BLaER1 treated with 17β-estradiol and CSF1 and Interleukin-3, amounts not matched to agents 10 nM and 100 nM (cell line): ENCODE measurements around the gene SH2B3.
A peak's percentile ranks its signal among the peaks of the same experiment; 100 is the strongest.

Experiments used
- H3K27ac ChIP-seq, 11 experiments: shearing (Covaris generic); formaldehyde crosslinking; 2 replicates each; pipeline ENCODE4 v1.8.1; 2022
- H3K27me3 ChIP-seq, 11 experiments: shearing (Covaris generic); formaldehyde crosslinking; 2 replicates each; pipeline ENCODE4 v1.8.1; 2022
- H3K36me3 ChIP-seq, 11 experiments: shearing (Covaris generic); formaldehyde crosslinking; 2 replicates each; pipeline ENCODE4 v1.8.1; 2022
- H3K4me1 ChIP-seq, 10 experiments: shearing (Covaris generic); formaldehyde crosslinking; 2 replicates each; pipeline ENCODE4 v1.8.1; 2022
- H3K4me2 ChIP-seq, 11 experiments: shearing (Covaris generic); formaldehyde crosslinking; 2 replicates each; pipeline ENCODE4 v1.8.1; 2022
- H3K4me3 ChIP-seq, 10 experiments: shearing (Covaris generic); formaldehyde crosslinking; 2 replicates each; pipeline ENCODE4 v1.8.1; 2022
- H3K9ac ChIP-seq, 11 experiments: shearing (Covaris generic); formaldehyde crosslinking; 2 replicates each; pipeline ENCODE4 v1.8.1; 2022
- H3K9me3 ChIP-seq, 11 experiments: shearing (Covaris generic); formaldehyde crosslinking; replicated peaks in 1 of 11; 2 replicates each; pipeline ENCODE4 v1.8.1; 2022
- H4K20me1 ChIP-seq, 11 experiments: shearing (Covaris generic); formaldehyde crosslinking; 2 replicates each; pipeline ENCODE4 v1.8.1; 2022
- Cebpa-rat ChIP-seq, 11 experiments: shearing (Covaris generic); IDR thresholded peaks; 2 replicates each; pipeline ENCODE4 v1.8.1; 2022

The SH2B3 gene

DNA sequence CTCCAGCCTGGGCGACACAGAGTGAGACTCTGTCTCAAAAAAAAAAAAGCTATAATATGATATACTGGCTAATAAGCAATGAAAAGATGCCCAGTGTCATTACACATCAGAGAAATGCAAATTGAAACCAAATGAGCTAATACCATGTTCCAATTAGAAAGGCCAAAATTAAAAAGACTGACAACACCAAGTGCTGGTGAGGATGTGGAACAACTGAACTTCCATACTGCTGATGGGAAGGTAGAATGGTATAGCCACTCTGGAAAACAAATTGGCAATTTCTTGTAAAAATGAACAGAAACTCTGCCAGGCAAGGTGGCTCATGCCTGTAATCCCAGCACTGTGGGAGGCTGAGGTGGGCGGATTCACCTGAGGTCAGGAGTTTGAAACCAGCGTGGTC lies 28.3 kb upstream of the SH2B3 start:
- no peaks in the 10 kb centered on the region for H3K4me1 ChIP-seq
- H3K4me3 ChIP-seq = no peak overlapping the region
- peaks cover 21 to 42% (median 29%) of the 10 kb centered on the region in 11 experiments for H3K9me3 ChIP-seq
- no peaks in the 10 kb centered on the region for H3K27me3 ChIP-seq
- H3K9ac ChIP-seq = no peak overlapping the region
- no peak overlapping the region for H3K4me2 ChIP-seq
- H4K20me1 ChIP-seq = no peaks in the 10 kb centered on the region
- H3K27ac ChIP-seq = no peak overlapping the region
- no peak for TF ChIP-seq Cebpa-rat (IDR thresholded peaks at IDR 0.05)
- H3K36me3 ChIP-seq = peaks cover 0 to 23% (median 0%) of the 10 kb centered on the region in 11 experiments; a peak in 3 of 22 replicates

DNA sequence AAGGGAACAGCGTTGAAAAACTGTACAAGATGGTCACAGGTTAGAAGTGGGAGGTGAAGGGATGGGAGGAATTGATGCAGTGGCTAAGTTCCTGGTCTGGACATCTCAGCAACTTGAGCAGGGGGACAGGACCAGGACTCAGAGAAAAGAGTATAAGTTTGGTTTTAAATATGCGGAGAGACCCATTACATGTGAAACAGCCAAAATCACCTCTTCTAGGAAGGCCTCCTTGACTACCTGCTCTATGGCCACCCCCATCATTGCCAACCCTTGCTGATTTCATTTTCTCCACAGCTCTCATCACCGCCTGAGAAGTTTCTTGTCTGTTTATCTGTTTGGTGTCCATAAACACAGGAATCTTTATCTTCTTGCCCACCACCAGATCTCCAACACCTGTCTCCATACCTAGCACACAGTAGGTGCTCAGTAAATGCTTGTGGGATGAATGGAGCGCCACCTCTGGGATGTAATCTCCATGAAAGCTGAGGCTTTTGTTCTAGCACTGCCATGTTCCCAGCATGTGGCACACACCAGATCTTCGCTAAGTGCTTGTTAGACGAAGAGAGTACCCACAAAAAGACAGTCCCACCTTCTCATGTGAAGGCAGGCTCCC lies 25.7 kb upstream of the SH2B3 start:
- TF ChIP-seq Cebpa-rat (IDR thresholded peaks at IDR 0.05) = no peak
- Histone ChIP-seq H3K9ac (no peak overlapping the region), H3K27me3 (no peaks in the 10 kb centered on the region), H3K4me1 (no peaks in the 10 kb centered on the region), H3K36me3 (peaks cover 0 to 11% (median 0%) of the 10 kb centered on the region in 11 experiments; a peak in 1 of 22 replicates), H3K27ac (no peak overlapping the region), H3K9me3 (peaks cover 11 to 22% (median 15%) of the 10 kb centered on the region in 11 experiments; a peak in 21 of 22 replicates), H3K4me3 (no peak overlapping the region), H4K20me1 (no peaks in the 10 kb centered on the region), H3K4me2 (no peak overlapping the region)

DNA sequence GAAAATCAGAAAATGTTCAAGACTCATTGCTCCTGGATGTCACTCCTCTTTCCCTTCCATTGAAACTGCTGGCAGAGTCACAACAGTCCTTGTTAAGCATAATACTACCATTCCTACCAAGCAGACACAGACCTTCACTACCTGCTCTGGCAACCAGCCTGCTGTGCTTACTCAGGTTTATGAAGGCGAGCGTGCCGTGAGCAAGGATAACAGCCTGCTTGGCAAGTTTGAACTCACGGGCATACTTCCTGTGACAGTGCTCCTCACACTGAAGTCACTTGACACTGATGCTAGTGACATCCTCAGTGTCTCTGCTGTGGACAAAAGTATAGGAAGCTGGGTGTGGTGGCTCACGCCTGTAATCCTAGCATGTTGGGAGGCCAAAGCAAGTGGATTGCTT lies 21.1 kb upstream of the SH2B3 start:
- no peaks in the 10 kb centered on the region for H3K27me3 ChIP-seq
- H3K4me3 ChIP-seq = no peak overlapping the region
- H3K9me3 ChIP-seq = no peaks in the 10 kb centered on the region
- H3K36me3 ChIP-seq = no peaks in the 10 kb centered on the region
- no peak overlapping the region for H3K4me2 ChIP-seq
- H4K20me1 ChIP-seq = peaks cover 0 to 5% (median 0%) of the 10 kb centered on the region in 11 experiments; a peak in 1 of 22 replicates
- no peak for TF ChIP-seq Cebpa-rat (IDR thresholded peaks at IDR 0.05)
- H3K4me1 ChIP-seq = peaks cover 20 to 32% (median 27%) of the 10 kb centered on the region in 10 experiments
- no peak overlapping the region for H3K27ac ChIP-seq
- no peak overlapping the region for H3K9ac ChIP-seq

DNA sequence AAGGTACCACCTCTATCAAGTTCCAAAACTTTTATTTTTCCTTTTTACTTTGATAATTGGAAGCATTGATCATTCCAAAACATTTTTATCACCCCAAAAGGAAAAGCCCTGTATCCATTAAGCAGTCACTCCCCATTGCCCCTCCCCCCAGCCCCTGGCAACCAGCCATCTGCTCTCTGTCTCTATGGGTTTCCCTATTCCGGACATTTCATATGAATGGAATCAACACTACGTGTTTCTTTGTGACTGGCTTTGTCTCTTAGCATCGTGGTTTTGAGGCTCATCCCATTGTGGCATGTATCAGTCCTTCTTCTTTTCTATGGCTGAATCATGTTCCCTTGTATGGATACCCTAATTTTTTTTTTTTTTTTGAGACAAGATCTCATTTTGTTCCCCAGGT lies 18.8 kb upstream of the SH2B3 start:
- Histone ChIP-seq H3K4me2 (peak overlapping the region in 9 of 11 experiments; percentile 14 to 78 (median 70); a peak in 12 of 22 replicates), H4K20me1 (peaks cover 0 to 7% (median 0%) of the 10 kb centered on the region in 11 experiments; a peak in 1 of 22 replicates), H3K27ac (no peak overlapping the region), H3K27me3 (no peaks in the 10 kb centered on the region), H3K4me3 (no peak overlapping the region), H3K4me1 (peaks cover 24 to 50% (median 41%) of the 10 kb centered on the region in 10 experiments), H3K9me3 (no peaks in the 10 kb centered on the region), H3K9ac (no peak overlapping the region), H3K36me3 (no peaks in the 10 kb centered on the region)
- TF ChIP-seq Cebpa-rat (IDR thresholded peaks at IDR 0.05) = no peak

DNA sequence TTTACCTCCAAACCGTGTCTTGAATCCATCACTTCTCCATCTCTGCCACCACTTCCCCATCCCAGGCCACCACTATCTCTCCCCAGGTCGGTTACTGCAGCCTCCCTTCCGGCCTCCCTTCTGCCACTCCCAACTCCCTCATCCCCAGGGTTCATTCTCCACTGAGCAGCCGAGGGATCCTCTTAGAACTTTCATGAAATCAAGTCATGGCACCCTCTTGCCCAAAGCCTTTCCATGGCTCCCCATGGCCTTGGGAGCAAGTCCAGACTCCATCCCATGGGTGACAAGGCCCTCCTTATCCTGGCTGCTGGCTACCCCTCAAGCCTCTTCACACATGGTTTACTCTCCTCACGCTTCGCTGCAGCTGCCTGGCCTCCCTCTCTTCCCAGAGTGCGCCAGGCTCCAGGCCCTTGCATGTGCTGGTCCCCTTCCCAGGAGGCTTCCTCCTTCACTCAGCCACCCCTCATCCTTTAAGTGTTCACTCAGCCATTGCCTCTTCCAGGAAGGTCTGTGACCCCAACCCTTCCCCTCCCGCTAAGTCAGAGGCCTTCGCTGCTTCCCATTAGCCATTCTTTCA lies 17.9 kb upstream of the SH2B3 start:
- TF ChIP-seq Cebpa-rat (IDR thresholded peaks at IDR 0.05) = no peak
- Histone ChIP-seq H3K4me1 (peaks cover 24 to 50% (median 41%) of the 10 kb centered on the region in 10 experiments), H3K4me3 (no peak overlapping the region), H3K4me2 (peak overlapping the region; percentile 49 to 78 (median 70)), H3K27me3 (no peaks in the 10 kb centered on the region), H3K27ac (no peak overlapping the region), H3K9ac (no peak overlapping the region; a peak in 1 of 22 replicates), H4K20me1 (peaks cover 0 to 7% (median 0%) of the 10 kb centered on the region in 11 experiments; a peak in 1 of 22 replicates), H3K9me3 (no peaks in the 10 kb centered on the region), H3K36me3 (no peaks in the 10 kb centered on the region)

DNA sequence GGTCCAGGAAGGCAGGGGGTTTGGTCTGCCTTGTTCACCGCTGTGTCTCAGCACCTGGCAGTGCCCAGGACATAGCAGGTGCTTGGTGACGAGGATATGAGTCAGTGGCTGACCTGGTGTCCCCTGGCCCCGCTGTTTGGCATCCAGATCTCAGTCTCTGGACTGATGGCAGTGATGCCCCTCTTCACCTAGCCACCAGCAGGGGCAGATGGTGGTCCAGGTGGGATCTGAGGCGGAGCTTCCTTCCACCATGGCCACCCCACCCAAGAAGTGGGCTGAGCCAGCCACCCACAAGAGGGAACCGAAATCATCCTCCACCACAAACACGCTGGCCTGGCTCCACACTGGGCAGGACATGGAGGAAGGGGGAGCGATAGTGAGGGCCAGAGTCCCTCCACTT lies 16.1 kb upstream of the SH2B3 start:
- Histone ChIP-seq H3K9ac (peak overlapping the region in 2 of 11 experiments; percentile 33 to 41; a peak in 1 of 22 replicates), H4K20me1 (peaks cover 0 to 7% (median 0%) of the 10 kb centered on the region in 11 experiments; a peak in 1 of 22 replicates), H3K36me3 (no peaks in the 10 kb centered on the region), H3K27ac (peak overlapping the region in 1 of 11 experiments; percentile 23; a peak in 1 of 22 replicates), H3K4me2 (peak overlapping the region in 10 of 11 experiments; percentile 2 to 83 (median 53); a peak in 16 of 22 replicates), H3K27me3 (no peaks in the 10 kb centered on the region), H3K4me1 (peaks cover 24 to 68% (median 44%) of the 10 kb centered on the region in 10 experiments), H3K4me3 (no peak overlapping the region), H3K9me3 (no peaks in the 10 kb centered on the region)
- TF ChIP-seq Cebpa-rat (IDR thresholded peaks at IDR 0.05) = no peak

DNA sequence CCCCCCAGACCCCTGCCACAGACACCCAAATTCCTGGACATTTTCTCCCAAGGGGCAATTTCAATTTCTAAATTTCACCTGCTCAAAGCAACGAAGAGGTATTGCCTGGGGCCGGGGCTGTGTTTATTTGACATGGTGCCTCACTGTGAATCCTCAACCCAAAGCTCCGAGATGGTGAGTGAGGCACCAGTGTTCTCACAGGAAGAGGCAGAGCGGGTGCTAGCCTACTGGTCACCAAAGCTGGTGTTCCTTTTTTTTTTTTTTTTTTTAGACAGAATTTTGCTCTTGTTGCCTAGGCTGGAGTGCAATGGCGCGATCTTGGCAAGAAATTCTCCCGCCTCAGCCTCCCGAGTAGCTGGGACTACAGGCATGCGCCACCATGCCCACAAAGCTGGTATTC lies 14.8 kb upstream of the SH2B3 start:
- peaks cover 24 to 77% (median 44%) of the 10 kb centered on the region in 10 experiments for H3K4me1 ChIP-seq
- H3K9ac ChIP-seq = no peak overlapping the region
- no peak overlapping the region for H3K27ac ChIP-seq
- no peak overlapping the region for H3K4me3 ChIP-seq
- TF ChIP-seq Cebpa-rat (IDR thresholded peaks at IDR 0.05) = no peak
- peak overlapping the region in 4 of 11 experiments; percentile 74 to 83 (median 76); a peak in 8 of 22 replicates for H3K4me2 ChIP-seq
- H3K27me3 ChIP-seq = no peaks in the 10 kb centered on the region
- H3K36me3 ChIP-seq = no peaks in the 10 kb centered on the region
- no peaks in the 10 kb centered on the region for H3K9me3 ChIP-seq
- H4K20me1 ChIP-seq = peaks cover 0 to 7% (median 0%) of the 10 kb centered on the region in 11 experiments; a peak in 1 of 22 replicates

DNA sequence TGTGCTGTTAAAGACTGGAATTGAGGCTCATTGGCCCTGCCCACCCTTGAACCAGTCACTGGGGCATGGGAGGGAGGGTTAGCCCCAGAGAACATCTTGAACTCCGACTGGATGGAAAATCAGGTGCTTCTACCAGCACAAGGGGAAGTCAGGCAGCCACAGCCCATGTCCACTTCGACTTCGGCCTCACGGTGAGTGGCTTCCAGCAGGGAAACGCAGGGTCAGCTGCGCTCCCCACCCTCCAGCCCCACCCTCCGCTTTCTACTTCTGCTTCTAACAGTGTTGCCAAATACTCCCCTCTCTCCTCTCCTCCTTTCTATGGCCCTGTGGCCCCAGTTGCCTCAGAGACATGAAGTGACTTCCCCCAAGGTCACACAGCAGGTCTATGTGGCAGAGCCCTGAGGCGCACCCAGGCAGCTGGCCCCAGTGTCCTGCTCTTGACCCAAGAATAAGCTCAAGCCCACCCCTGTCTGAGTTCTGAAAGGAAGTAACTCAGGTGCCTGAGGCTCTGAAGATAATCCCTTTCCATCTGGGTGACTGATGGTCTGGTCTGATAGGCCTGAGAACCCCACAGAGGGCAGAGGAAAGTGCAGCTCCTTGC lies 11.9 kb upstream of the SH2B3 start:
- Histone ChIP-seq H4K20me1 (0 out of 22 replicates have a peak, but pooled peaks cover 0 to 7% (median 0%) of the 10 kb centered on the region in 11 experiments), H3K27me3 (no peaks in the 10 kb centered on the region), H3K4me2 (peak overlapping the region in 4 of 11 experiments; percentile 23 to 77 (median 62); a peak in 6 of 22 replicates), H3K4me1 (peaks cover 24 to 79% (median 44%) of the 10 kb centered on the region in 10 experiments), H3K9me3 (no peaks in the 10 kb centered on the region), H3K9ac (no peak overlapping the region), H3K27ac (no peak overlapping the region; a peak in 1 of 22 replicates), H3K4me3 (no peak overlapping the region), H3K36me3 (no peaks in the 10 kb centered on the region)
- no peak for TF ChIP-seq Cebpa-rat (IDR thresholded peaks at IDR 0.05)

DNA sequence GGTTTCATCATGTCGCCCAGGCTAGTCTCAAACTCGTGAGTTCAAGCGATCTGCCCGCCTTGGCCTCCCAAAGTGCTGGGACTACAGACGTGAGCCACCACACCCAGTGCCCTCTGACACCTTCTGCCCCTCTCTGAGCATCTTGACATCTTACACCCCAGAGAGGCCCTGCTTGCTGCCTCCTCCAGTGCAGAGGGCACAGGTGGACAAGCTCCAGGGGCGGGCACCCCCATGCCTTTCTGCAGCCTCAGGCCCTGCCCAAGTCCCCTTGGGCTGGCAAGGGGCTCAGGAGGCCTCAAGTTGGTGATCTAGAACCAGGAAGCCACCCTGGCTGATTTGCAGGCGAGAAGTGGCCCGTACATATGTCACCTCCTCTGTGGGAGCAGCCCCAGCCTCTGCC lies 11.2 kb upstream of the SH2B3 start:
- Histone ChIP-seq H3K27ac (no peak overlapping the region; a peak in 1 of 22 replicates), H3K4me3 (no peak overlapping the region), H3K9ac (no peak overlapping the region), H3K36me3 (no peaks in the 10 kb centered on the region), H3K4me2 (peak overlapping the region in 3 of 11 experiments; percentile 50 to 77 (median 75); a peak in 3 of 22 replicates), H3K27me3 (no peaks in the 10 kb centered on the region), H4K20me1 (peaks cover 0 to 4% (median 0%) of the 10 kb centered on the region in 11 experiments; a peak in 3 of 22 replicates), H3K4me1 (peaks cover 29 to 80% (median 45%) of the 10 kb centered on the region in 10 experiments), H3K9me3 (no peaks in the 10 kb centered on the region)
- TF ChIP-seq Cebpa-rat (IDR thresholded peaks at IDR 0.05) = no peak
